Smooth muscle cell (in vitro differentiated cells): ENCODE results near the gene HCN3. TPM values are rescaled to one million over a fixed set of nuclear protein-coding genes. Genes with fewer than 3 reads are reported as not detected.
"Not testable (repeated sequence)": the region's sequence is repeated elsewhere in the genome, so short reads cannot be mapped to it uniquely, and the experiment has no call there.

Experiments used
- DNase-seq: peaks from one replicate; lab custom pipeline; 2025; ENCODE audit not compliant: unreplicated experiment; lab: John Stamatoyannopoulos, UW
- H2AFZ ChIP-seq: fragments of 200-600 bp; sonication (generic); 2 replicates; pipeline ENCODE4 v1.6.0; 2016; ENCODE audit warnings: antibody characterized with exemption, low read depth, mild to moderate bottlenecking
- H3F3A ChIP-seq: fragments of 200-600 bp; sonication (generic); 2 replicates; pipeline ENCODE4 v1.6.0; 2017; ENCODE audit warnings: antibody characterized with exemption, low read depth
- H3K27ac ChIP-seq: fragments of 200-600 bp; sonication (generic); 2 replicates; pipeline ENCODE4 v1.5.1; 2016; ENCODE audit warnings: low read depth, mild to moderate bottlenecking
- H3K27me3 ChIP-seq: fragments of 200-600 bp; sonication (generic); 2 replicates; pipeline ENCODE4 v1.6.1; 2016; ENCODE audit warnings: low read depth, mild to moderate bottlenecking
- H3K36me3 ChIP-seq: fragments of 200-600 bp; sonication (generic); 2 replicates; pipeline ENCODE4 v1.5.1; 2016; ENCODE audit warnings: low read depth
- H3K4me1 ChIP-seq: fragments of 200-600 bp; sonication (generic); 2 replicates; pipeline ENCODE4 v1.5.1; 2016; ENCODE audit warnings: low read depth
- H3K4me2 ChIP-seq: fragments of 200-600 bp; sonication (generic); 2 replicates; pipeline ENCODE4 v1.6.0; 2016; ENCODE audit warnings: mild to moderate bottlenecking
- H3K4me3 ChIP-seq: fragments of 200-600 bp; sonication (generic); 2 replicates; pipeline ENCODE4 v1.5.1; 2016; ENCODE audit warnings: mild to moderate bottlenecking
- H3K79me2 ChIP-seq: fragments of 200-600 bp; sonication (generic); 2 replicates; pipeline ENCODE4 v1.6.0; 2016; ENCODE audit warnings: low read depth, mild to moderate bottlenecking
- H3K9ac ChIP-seq: fragments of 200-600 bp; sonication (generic); 2 replicates; pipeline ENCODE4 v1.6.0; 2016; ENCODE audit warnings: low read depth
- H3K9me3 ChIP-seq: fragments of 200-600 bp; sonication (generic); replicated peaks from 2 replicates; pipeline ENCODE4 v1.5.1; 2016; ENCODE audit warnings: low read depth
- H4K20me1 ChIP-seq: fragments of 200-600 bp; sonication (generic); 2 replicates; pipeline ENCODE4 v1.6.0; 2016; ENCODE audit warnings: low read depth
- WGBS: methylation state at CpG from one replicate; pipeline ENCODE4 v1.1.7; 2016; ENCODE audit warnings: low lambda C conversion rate; 5-methylcytosine and 5-hydroxymethylcytosine counted together
- polyA plus RNA-seq: library from polyadenylated mRNA; unstranded; fragments of >200 nt; fragmentation: Nextera tagmentation; extraction: Ambion mirVana; gene quantifications from 2 replicates; pipeline ENCODE4 v1.2.1, GENCODE V29; 2016
- total RNA-seq: library from RNA; depleted of rRNA; stranded (reverse); fragments of >200 nt; gene quantifications from 2 replicates; pipeline ENCODE4 v1.2.3, GENCODE V29; 2014
- TF ChIP-seq, protein P1 (sequence below): fragments of 200-600 bp; sonication (generic); IDR thresholded peaks from 2 replicates; pipeline ENCODE4 v1.5.1; 2017; ENCODE audit warnings: borderline replicate concordance, mild to moderate bottlenecking, antibody characterized with exemption; ENCODE audit not compliant: insufficient read depth, poor library complexity, severe bottlenecking

Gene HCN3
- total and polyA plus RNA-seq, 2 experiments from 2014 or later = 0.49 to 1.2 TPM

DNA sequence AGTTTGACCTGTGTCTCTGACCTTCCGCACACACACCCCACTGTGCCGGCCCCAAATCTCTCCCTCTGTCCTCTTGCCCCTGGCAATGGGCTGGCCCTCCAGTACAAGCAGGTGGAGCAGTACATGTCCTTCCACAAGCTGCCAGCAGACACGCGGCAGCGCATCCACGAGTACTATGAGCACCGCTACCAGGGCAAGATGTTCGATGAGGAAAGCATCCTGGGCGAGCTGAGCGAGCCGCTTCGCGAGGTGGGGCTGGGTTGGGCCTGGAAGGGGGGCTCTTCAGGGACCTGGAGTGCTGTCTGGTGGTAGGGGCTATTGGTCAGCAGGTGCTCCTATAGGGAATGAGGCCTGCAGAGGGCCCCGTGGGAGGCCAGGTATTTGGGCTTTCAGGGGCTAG lies 7.8 kb downstream of the HCN3 start:
- no peak for DNase-seq
- Histone ChIP-seq H3F3A (no peaks in the 10 kb centered on the region), H2AFZ (no peak overlapping the region), H4K20me1 (no peaks in the 10 kb centered on the region), H3K79me2 (no peaks in the 10 kb centered on the region), H3K4me2 (no peak overlapping the region), H3K9me3 (no peaks in the 10 kb centered on the region), H3K27me3 (no peaks in the 10 kb centered on the region), H3K27ac (no peak overlapping the region), H3K4me1 (no peaks in the 10 kb centered on the region), H3K36me3 (no peaks in the 10 kb centered on the region), H3K4me3 (no peak overlapping the region), H3K9ac (no peak overlapping the region)
- TF ChIP-seq, protein P1, sequence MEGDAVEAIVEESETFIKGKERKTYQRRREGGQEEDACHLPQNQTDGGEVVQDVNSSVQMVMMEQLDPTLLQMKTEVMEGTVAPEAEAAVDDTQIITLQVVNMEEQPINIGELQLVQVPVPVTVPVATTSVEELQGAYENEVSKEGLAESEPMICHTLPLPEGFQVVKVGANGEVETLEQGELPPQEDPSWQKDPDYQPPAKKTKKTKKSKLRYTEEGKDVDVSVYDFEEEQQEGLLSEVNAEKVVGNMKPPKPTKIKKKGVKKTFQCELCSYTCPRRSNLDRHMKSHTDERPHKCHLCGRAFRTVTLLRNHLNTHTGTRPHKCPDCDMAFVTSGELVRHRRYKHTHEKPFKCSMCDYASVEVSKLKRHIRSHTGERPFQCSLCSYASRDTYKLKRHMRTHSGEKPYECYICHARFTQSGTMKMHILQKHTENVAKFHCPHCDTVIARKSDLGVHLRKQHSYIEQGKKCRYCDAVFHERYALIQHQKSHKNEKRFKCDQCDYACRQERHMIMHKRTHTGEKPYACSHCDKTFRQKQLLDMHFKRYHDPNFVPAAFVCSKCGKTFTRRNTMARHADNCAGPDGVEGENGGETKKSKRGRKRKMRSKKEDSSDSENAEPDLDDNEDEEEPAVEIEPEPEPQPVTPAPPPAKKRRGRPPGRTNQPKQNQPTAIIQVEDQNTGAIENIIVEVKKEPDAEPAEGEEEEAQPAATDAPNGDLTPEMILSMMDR = no peak
- 96% methylated on average over 14 of the region's 14 CpGs for WGBS

DNA sequence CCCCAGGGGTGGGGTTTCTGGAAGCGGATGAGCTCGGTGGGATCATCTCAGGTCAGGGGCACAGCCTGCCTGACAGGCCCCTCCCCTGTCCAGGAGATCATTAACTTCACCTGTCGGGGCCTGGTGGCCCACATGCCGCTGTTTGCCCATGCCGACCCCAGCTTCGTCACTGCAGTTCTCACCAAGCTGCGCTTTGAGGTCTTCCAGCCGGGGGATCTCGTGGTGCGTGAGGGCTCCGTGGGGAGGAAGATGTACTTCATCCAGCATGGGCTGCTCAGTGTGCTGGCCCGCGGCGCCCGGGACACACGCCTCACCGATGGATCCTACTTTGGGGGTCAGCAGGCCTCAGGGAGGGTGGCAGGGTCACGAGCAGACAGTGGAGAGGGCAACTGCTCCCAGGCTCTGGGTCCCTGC lies 8.4 kb downstream of the HCN3 start:
- Histone ChIP-seq H3K27ac (no peak overlapping the region), H3K27me3 (no peaks in the 10 kb centered on the region), H3K4me1 (no peaks in the 10 kb centered on the region), H3K4me3 (no peak overlapping the region), H3K9me3 (no peaks in the 10 kb centered on the region), H3K36me3 (no peaks in the 10 kb centered on the region), H3K79me2 (no peaks in the 10 kb centered on the region), H3F3A (no peaks in the 10 kb centered on the region), H4K20me1 (no peaks in the 10 kb centered on the region), H3K4me2 (no peak overlapping the region), H3K9ac (no peak overlapping the region), H2AFZ (no peak overlapping the region)
- 93% methylated on average over 18 of the region's 18 CpGs for WGBS
- TF ChIP-seq, protein P1 = no peak
- DNase-seq = no peak

DNA sequence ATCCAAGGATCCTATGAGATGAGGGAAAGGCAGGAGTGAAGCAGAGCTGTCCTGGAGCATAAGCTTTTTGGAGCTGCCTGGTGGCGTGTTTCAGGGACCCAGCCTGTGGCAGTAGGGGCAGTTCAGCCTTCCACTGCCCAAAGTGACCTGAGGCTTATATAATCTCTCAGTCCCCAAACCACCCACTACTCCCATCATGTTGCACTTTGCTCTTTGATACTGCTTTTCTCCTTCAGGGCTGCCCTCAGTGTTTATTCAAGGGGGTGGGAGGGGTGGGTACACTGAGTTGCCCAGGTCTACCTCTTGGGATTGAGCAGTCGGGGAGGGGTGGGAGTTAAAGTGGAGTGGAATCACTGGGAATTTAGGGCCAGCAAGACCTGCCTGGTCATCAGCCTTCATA lies 9.3 kb downstream of the HCN3 start:
- no peaks in the 10 kb centered on the region for H3K27me3 ChIP-seq
- no peak overlapping the region for H2AFZ ChIP-seq
- 100% methylated on average over 2 of the region's 2 CpGs for WGBS
- H3K9me3 ChIP-seq = no peaks in the 10 kb centered on the region
- TF ChIP-seq, protein P1 = no peak
- H4K20me1 ChIP-seq = no peaks in the 10 kb centered on the region
- H3K4me2 ChIP-seq = no peak overlapping the region
- H3K36me3 ChIP-seq = no peaks in the 10 kb centered on the region
- no peaks in the 10 kb centered on the region for H3K79me2 ChIP-seq
- DNase-seq = no peak
- H3K4me1 ChIP-seq = no peaks in the 10 kb centered on the region
- no peak overlapping the region for H3K9ac ChIP-seq
- no peak overlapping the region for H3K4me3 ChIP-seq
- H3K27ac ChIP-seq = no peak overlapping the region
- no peaks in the 10 kb centered on the region for H3F3A ChIP-seq

DNA sequence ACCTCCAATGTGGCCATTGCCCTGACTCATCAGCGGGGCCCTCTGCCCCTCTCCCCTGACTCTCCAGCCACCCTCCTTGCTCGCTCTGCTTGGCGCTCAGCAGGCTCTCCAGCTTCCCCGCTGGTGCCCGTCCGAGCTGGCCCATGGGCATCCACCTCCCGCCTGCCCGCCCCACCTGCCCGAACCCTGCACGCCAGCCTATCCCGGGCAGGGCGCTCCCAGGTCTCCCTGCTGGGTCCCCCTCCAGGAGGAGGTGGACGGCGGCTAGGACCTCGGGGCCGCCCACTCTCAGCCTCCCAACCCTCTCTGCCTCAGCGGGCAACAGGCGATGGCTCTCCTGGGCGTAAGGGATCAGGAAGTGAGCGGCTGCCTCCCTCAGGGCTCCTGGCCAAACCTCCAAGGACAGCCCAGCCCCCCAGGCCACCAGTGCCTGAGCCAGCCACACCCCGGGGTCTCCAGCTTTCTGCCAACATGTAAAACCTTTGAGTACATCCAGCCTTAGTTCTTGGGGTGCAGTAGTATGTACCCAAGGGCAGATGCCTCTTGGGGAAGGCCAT lies 10.8 kb downstream of the HCN3 start:
- DNase-seq = no peak
- Histone ChIP-seq H3K4me1 (no peaks in the 10 kb centered on the region), H3K4me3 (no peak overlapping the region), H4K20me1 (no peaks in the 10 kb centered on the region), H3K9ac (no peak overlapping the region), H3K79me2 (no peaks in the 10 kb centered on the region), H3K27me3 (peaks cover 4% of the 10 kb centered on the region), H3K36me3 (no peaks in the 10 kb centered on the region), H3K9me3 (no peaks in the 10 kb centered on the region), H3K27ac (no peak overlapping the region), H3F3A (no peaks in the 10 kb centered on the region), H2AFZ (no peak overlapping the region), H3K4me2 (no peak overlapping the region)
- TF ChIP-seq, protein P1 = no peak
- 93% methylated on average over 21 of the region's 21 CpGs for WGBS

DNA sequence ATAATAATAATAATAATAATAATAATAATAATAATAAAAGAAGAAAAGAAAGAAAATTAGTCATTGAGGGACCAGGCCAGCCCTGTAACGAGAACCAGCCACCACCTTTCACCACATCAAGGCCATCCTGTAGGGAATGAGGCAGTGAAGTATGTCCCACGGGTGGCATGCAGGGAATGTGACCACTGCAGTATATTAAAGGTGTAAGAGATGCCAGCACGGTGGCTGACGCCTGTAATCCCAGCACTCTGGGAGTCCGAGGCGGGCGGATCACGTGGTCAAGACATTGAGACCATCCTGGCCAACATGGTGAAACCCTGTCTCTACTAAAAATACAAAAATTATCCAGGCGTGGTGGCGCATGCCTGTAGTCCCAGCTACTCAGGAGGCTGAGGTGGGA lies 13.7 kb downstream of the HCN3 start:
- H3K4me1 ChIP-seq, DNase-seq, H3K4me2 ChIP-seq, H3K4me3 ChIP-seq, H3K9me3 ChIP-seq, H4K20me1 ChIP-seq, H3K79me2 ChIP-seq, H3F3A ChIP-seq, H2AFZ ChIP-seq, H3K27ac ChIP-seq, H3K36me3 ChIP-seq, H3K9ac ChIP-seq: not testable (repeated sequence)
- WGBS = 85% methylated on average over 10 of the region's 10 CpGs
- peaks cover 33% of the 10 kb centered on the region for H3K27me3 ChIP-seq
